ENCODE data around the gene COL23A1. TPM values are rescaled to one million over a fixed set of nuclear protein-coding genes. Genes with fewer than 3 reads are reported as not detected.
A peak's percentile ranks its signal among the peaks of the same experiment; 100 is the strongest.

The COL23A1 gene
- polyA plus RNA-seq, 2 of the 4 experiments (the other 2 are of a cell fraction) = not detected

DNA sequence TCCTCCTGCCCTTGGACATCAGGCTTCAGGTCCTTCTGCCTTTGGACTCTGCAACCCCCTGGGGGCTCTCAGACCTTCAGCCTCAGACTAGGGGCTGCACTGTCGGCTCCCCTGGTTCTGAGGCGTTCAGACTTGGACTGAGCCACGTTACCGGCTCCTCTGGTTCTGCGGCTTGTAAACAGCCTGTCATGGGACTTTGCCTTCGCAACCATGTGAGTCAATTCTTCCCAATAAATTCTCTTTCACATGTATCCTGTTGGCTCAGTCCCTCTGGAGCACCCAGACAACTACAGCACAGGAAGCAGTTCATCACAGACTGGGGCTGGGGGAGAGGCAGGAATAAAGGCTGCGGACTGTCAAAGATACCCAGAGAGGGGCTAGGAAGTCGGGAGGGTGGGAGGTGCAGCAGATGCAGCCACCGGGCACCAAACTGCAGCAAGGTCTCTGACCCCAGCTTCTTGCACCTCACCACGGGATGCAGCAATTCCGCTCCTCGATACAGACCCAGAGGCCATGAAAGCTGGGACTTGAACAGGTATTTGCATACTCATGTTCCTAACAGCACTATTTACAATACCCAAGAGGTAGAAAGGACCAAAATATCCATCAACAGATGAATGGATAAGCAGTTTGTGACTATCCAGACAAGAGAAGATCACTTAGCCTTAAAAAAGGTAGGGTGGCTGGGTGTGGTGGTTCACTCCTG, 100.8 kb downstream of the COL23A1 start (continued):
- TF ChIP-seq EHF (CRISPR knock-in tag; IDR thresholded peaks at IDR 0.05) (no peak), PHF8 (IDR thresholded peaks at IDR 0.05; ENCODE audit: borderline replicate concordance, low read depth) (no peak), BCL3 (IDR thresholded peaks at IDR 0.05) (no peak), HEYL (CRISPR knock-in tag; IDR thresholded peaks at IDR 0.05) (no peak), ZFP36 (IDR thresholded peaks at IDR 0.05; ENCODE audit: borderline replicate concordance, partially characterized antibody) (no peak)
- TF ChIP-seq, protein P1, sequence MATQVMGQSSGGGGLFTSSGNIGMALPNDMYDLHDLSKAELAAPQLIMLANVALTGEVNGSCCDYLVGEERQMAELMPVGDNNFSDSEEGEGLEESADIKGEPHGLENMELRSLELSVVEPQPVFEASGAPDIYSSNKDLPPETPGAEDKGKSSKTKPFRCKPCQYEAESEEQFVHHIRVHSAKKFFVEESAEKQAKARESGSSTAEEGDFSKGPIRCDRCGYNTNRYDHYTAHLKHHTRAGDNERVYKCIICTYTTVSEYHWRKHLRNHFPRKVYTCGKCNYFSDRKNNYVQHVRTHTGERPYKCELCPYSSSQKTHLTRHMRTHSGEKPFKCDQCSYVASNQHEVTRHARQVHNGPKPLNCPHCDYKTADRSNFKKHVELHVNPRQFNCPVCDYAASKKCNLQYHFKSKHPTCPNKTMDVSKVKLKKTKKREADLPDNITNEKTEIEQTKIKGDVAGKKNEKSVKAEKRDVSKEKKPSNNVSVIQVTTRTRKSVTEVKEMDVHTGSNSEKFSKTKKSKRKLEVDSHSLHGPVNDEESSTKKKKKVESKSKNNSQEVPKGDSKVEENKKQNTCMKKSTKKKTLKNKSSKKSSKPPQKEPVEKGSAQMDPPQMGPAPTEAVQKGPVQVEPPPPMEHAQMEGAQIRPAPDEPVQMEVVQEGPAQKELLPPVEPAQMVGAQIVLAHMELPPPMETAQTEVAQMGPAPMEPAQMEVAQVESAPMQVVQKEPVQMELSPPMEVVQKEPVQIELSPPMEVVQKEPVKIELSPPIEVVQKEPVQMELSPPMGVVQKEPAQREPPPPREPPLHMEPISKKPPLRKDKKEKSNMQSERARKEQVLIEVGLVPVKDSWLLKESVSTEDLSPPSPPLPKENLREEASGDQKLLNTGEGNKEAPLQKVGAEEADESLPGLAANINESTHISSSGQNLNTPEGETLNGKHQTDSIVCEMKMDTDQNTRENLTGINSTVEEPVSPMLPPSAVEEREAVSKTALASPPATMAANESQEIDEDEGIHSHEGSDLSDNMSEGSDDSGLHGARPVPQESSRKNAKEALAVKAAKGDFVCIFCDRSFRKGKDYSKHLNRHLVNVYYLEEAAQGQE (IDR thresholded peaks at IDR 0.05) = no peak
- TF ChIP-seq, protein P2, sequence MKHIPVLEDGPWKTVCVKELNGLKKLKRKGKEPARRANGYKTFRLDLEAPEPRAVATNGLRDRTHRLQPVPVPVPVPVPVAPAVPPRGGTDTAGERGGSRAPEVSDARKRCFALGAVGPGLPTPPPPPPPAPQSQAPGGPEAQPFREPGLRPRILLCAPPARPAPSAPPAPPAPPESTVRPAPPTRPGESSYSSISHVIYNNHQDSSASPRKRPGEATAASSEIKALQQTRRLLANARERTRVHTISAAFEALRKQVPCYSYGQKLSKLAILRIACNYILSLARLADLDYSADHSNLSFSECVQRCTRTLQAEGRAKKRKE (CRISPR knock-in tag; IDR thresholded peaks at IDR 0.05; ENCODE audit: low read depth) = no peak

- POLR2A ChIA-PET = no interaction called here
- CTCF ChIA-PET = interaction anchor here (0.6 kb wide), 2 partner anchors 10 to 39 kb away, joined by 3 to 4 read pairs; no protein-coding TSS in a partner anchor
- DNase-seq (ENCODE audit: low read depth in 1 of 2, low spot score in 1 of 2) (no peak), FAIRE-seq (no peak), ATAC-seq (no peak)
- Histone ChIP-seq H3K27ac (no peak overlapping the region), H3K4me1 (no peaks in the 10 kb centered on the region), H3K4me3 (no peak overlapping the region), H3K4me2 (no peak overlapping the region), H3K9me3 (peaks cover 14% of the 10 kb centered on the region; the same call in 2 of the 3 replicates)
- TF ChIP-seq HOXB13 (CRISPR knock-in tag; IDR thresholded peaks at IDR 0.05; ENCODE audit: low read depth) (no peak), MAFK (IDR thresholded peaks at IDR 0.05; ENCODE audit: partially characterized antibody) (peak; percentile 43)
- 11% methylated on average over 8 of the region's 8 CpGs for WGBS (ENCODE audit: missing lambda C conversion rate)
Measured at GRCh38 chr5:178488696-178489095, 101.5 kb downstream of the COL23A1 start.

GRCh38 chr5:178487911-178488600, 102.1 kb downstream of the COL23A1 start:
- DNase-seq (ENCODE audit: low read depth in 1 of 2, low spot score in 1 of 2) (no peak), ATAC-seq (no peak), FAIRE-seq (no peak)
- no peak overlapping the region for H3K4me3 ChIP-seq
- POLR2A ChIA-PET = no interaction called here
- CTCF ChIA-PET = interaction anchor here (0.6 kb wide), 1 partner anchor 11 kb away, joined by 4 read pairs; no protein-coding TSS in a partner anchor
- H3K4me1 ChIP-seq = no peaks in the 10 kb centered on the region
- H3K27ac ChIP-seq = no peak overlapping the region
- H3K9me3 ChIP-seq = peaks cover 11% of the 10 kb centered on the region; the same call in 2 of the 3 replicates
- WGBS (ENCODE audit: missing lambda C conversion rate) = 13% methylated on average over 9 of the region's 9 CpGs
- H3K4me2 ChIP-seq = no peak overlapping the region
- TF ChIP-seq KDM5A (IDR thresholded peaks at IDR 0.05) (no peak), JUN (IDR thresholded peaks at IDR 0.05) (no peak), BHLHE40 (IDR thresholded peaks at IDR 0.05; ENCODE audit: low read depth, low read length) (no peak), MAZ (IDR thresholded peaks at IDR 0.05; ENCODE audit: borderline replicate concordance, low read depth, low read length) (no peak), HOXB5 (CRISPR knock-in tag; IDR thresholded peaks at IDR 0.05) (no peak), CHD2 (IDR thresholded peaks at IDR 0.05; ENCODE audit: low read length, partially characterized antibody) (no peak), EHMT2 (IDR thresholded peaks at IDR 0.05; ENCODE audit: low read depth) (no peak), CEBPB (IDR thresholded peaks at IDR 0.05) (no peak), SMC3 (IDR thresholded peaks at IDR 0.05) (no peak), RARB (CRISPR knock-in tag; IDR thresholded peaks at IDR 0.05) (no peak), POLR2AphosphoS2 (conservative IDR thresholded peaks at IDR 0.05; ENCODE audit: low read length) (no peak), CTCF (IDR thresholded peaks at IDR 0.05) (no peak), NPAS2 (CRISPR knock-in tag; IDR thresholded peaks at IDR 0.05; ENCODE audit: borderline replicate concordance) (no peak), E2F6 (IDR thresholded peaks at IDR 0.05; ENCODE audit: borderline replicate concordance, low read depth) (no peak), TP53 (CRISPR knock-in tag; IDR thresholded peaks at IDR 0.05) (no peak), HEYL (CRISPR knock-in tag; IDR thresholded peaks at IDR 0.05) (no peak)
- TF ChIP-seq, protein P2 (CRISPR knock-in tag; IDR thresholded peaks at IDR 0.05; ENCODE audit: low read depth) = no peak

Measured in A549 (cell line).